Tibial nerve (tissue), 4 donors: Measurements from ENCODE around the gene GLRX2. TPM values are rescaled to one million over a fixed set of nuclear protein-coding genes. Genes with fewer than 3 reads are reported as not detected.

Experiments
- DNase-seq, 2 donors: peaks; one replicate each; pipeline ENCODE4 v3.0.0-alpha.2; 2019; ENCODE audit warnings: low spot score in 2 of 2
- H3K27ac ChIP-seq, 4 donors: fragments of 200-600 bp; sonication (generic) in 3 of 4; one replicate each; pipeline ENCODE4 v1.5.1; 2017 to 2019; ENCODE audit warnings: mild to moderate bottlenecking in 1 of 4
- H3K27me3 ChIP-seq, 2 donors: fragments of 200-600 bp; sonication (generic) in 1 of 2; one replicate each; pipeline versions ENCODE4 v1.5.1 to v1.6.0; 2017 to 2019
- H3K36me3 ChIP-seq, 3 donors: fragments of 200-600 bp; sonication (generic); one replicate each; pipeline ENCODE4 v1.5.1; 2018 to 2019
- H3K4me1 ChIP-seq, 4 donors: fragments of 200-600 bp; sonication (generic) in 3 of 4; one replicate each; pipeline ENCODE4 v1.5.1; 2017 to 2019
- H3K4me3 ChIP-seq, 4 donors: fragments of 200-600 bp; sonication (generic) in 3 of 4; one replicate each; pipeline ENCODE4 v1.5.1; 2017 to 2019; ENCODE audit warnings: mild to moderate bottlenecking in 1 of 4, moderate library complexity in 1 of 4
- H3K9me3 ChIP-seq, 4 donors: fragments of 200-600 bp; sonication (generic) in 3 of 4; one replicate each; pipeline ENCODE4 v1.5.1; 2017 to 2019
- CTCF ChIP-seq, 5 experiments: fragments of 200-600 bp in 3 of 5; fragments of 450-650 bp in 2 of 5; sonication (generic) in 3 of 5; IDR thresholded peaks; one replicate each; pipeline ENCODE4 v1.5.1; 2016 to 2019; ENCODE audit warnings: antibody characterized with exemption in 5 of 5, mild to moderate bottlenecking in 3 of 5, moderate library complexity in 2 of 5
- EP300 ChIP-seq, 2 donors: sonication (generic); formaldehyde crosslinking; IDR thresholded peaks; one replicate each; pipeline ENCODE4 v1.6.1; 2017; ENCODE audit warnings: antibody characterized with exemption in 2 of 2, mild to moderate bottlenecking in 1 of 2
- POLR2A ChIP-seq, 2 donors: fragments of 450-650 bp; IDR thresholded peaks; one replicate each; pipeline ENCODE4 v1.6.1; 2017; ENCODE audit warnings: antibody characterized with exemption in 2 of 2, mild to moderate bottlenecking in 2 of 2, moderate library complexity in 2 of 2
- WGBS, 2 donors: methylation state at CpG; one replicate each; pipeline ENCODE4 v1.1.5; 2018; 5-methylcytosine and 5-hydroxymethylcytosine counted together
- total RNA-seq, 4 donors: library from RNA; depleted of rRNA; stranded (reverse); fragments of >200 nt; gene quantifications; one replicate each; pipeline ENCODE4 v1.1.0, GENCODE V29; 2016

Gene GLRX2
- 1 to 10 TPM; 3.9 to 8.3 (median 4.8) TPM for total RNA-seq

DNA sequence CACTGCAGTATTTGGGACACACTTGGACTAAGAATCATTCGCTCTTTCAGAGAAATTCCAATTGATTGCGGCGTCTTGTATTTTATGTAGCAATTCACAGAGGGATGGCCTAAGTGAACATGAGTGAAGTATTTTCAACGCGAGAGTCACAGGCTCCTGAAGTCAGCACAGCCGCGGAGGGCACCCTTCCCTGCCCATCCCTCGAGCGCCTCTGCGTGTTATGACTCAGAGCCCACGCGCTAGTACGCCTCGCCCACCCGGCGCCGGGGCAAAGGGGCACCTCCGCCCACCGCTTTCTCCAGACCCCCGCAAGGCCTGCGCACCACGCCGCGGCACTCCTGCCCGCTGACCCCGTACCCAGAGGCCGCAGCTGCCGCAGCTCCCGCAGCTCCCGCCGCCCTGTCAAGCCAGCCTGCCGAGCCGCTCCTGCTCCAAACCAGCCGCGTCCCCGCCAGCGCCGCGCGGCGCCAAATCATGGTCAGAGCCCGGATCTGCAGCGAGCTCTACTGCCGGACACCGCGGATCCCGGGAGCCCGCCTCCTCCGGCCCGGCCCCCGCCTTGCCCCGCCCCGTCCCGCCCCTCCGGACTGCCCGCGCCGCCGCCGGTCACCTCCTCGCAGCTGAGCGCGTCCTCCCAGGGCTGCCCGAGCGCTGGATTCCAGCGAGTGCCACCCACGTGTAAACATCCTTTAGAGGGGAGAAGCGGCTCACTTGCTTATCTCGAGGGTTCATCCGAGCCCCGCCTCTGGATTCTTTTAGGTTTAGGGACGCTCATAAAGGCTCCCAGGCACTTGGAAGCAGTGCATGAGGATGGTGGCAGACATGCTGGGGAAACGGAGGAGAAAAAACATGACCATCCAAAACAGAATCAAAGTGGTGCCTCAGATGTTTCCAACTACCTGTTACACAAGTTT lies at the start of gene GLRX2:
GLRX2 (minus strand) TSS at position 508 of the 914 bp plus-strand sequence; CDS start at position 476, 32 bp downstream.
- Histone ChIP-seq H3K4me3 (peak within 1 kb of the TSS; percentile 67 to 83 (median 75)), H3K9me3 (no peaks in the 10 kb centered on the region), H3K4me1 (peaks cover 0 to 30% (median 10%) of the 10 kb centered on the region in 4 donors), H3K27ac (peak within 1 kb of the TSS; percentile 85 to 96 (median 90)), H3K36me3 (peaks cover 0 to 5% (median 0%) of the 10 kb centered on the region in 3 donors), H3K27me3 (no peaks in the 10 kb centered on the region)
- DNase-seq: peak; percentile 67 to 77
- TF ChIP-seq CTCF (IDR thresholded peaks at IDR 0.05) (peak in 2 of 5 experiments; percentile 32 to 50), POLR2A (IDR thresholded peaks at IDR 0.05) (peak; percentile 59 to 85), EP300 (IDR thresholded peaks at IDR 0.05) (peak in 1 of 2 donors; percentile 77)
- 0% methylated on average over 19 to 50 of the region's 73 CpGs for WGBS, 2 donors

DNA sequence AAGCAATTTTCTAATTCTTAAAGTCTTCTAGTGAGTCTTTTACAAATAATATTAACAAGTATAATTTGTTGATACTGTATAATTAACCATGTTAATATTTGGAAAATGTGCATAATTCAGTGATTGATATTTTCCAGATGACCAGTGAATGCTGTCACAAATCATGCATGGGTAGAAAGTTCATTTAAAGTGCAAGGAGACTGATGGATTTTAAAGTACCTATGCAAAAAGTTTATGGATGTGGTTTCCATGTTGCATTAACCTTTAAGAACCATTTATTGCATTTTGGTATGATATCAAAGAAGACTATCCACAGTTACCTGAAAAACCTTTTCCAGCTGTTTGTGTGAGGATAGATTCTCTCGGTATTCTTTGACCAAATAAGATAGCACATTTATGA lies 39.8 kb upstream of the GLRX2 start:
- H3K4me1 ChIP-seq: peaks cover 0 to 30% (median 0%) of the 10 kb centered on the region in 4 donors
- no peak overlapping the region for H3K4me3 ChIP-seq
- H3K9me3 ChIP-seq: no peaks in the 10 kb centered on the region
- WGBS, 2 donors: 77 to 85% methylated on average over 1 of the region's 1 CpG
- peaks cover 0 to 56% (median 0%) of the 10 kb centered on the region in 3 donors for H3K36me3 ChIP-seq
- TF ChIP-seq CTCF (IDR thresholded peaks at IDR 0.05) (no peak), POLR2A (IDR thresholded peaks at IDR 0.05) (no peak), EP300 (IDR thresholded peaks at IDR 0.05) (no peak)
- DNase-seq: no peak
- no peak overlapping the region for H3K27ac ChIP-seq
- no peaks in the 10 kb centered on the region for H3K27me3 ChIP-seq

- H3K27me3 ChIP-seq: no peaks in the 10 kb centered on the region
- H3K4me1 ChIP-seq: peaks cover 0 to 30% (median 0%) of the 10 kb centered on the region in 4 donors
- H3K27ac ChIP-seq: no peak overlapping the region
- WGBS, 2 donors: 51 to 53% methylated on average over 5 of the region's 5 CpGs
- no peak overlapping the region for H3K4me3 ChIP-seq
- no peak for DNase-seq
- H3K9me3 ChIP-seq: no peaks in the 10 kb centered on the region
- TF ChIP-seq POLR2A (IDR thresholded peaks at IDR 0.05): no peak
- no peak for TF ChIP-seq CTCF (IDR thresholded peaks at IDR 0.05)
- no peak for TF ChIP-seq EP300 (IDR thresholded peaks at IDR 0.05)
- peaks cover 0 to 60% (median 0%) of the 10 kb centered on the region in 3 donors for H3K36me3 ChIP-seq
Observed at GRCh38 chr1:193144361-193144938, 39.2 kb upstream of the GLRX2 start.

- Histone ChIP-seq H3K27me3 (no peaks in the 10 kb centered on the region), H3K9me3 (no peaks in the 10 kb centered on the region), H3K4me1 (peaks cover 0 to 30% (median 0%) of the 10 kb centered on the region in 4 donors), H3K36me3 (peaks cover 0 to 61% (median 0%) of the 10 kb centered on the region in 3 donors), H3K4me3 (no peak overlapping the region), H3K27ac (no peak overlapping the region)
- no peak for DNase-seq
- TF ChIP-seq CTCF (IDR thresholded peaks at IDR 0.05) (peak in 3 of 5 experiments; percentile 5 to 30 (median 27)), POLR2A (IDR thresholded peaks at IDR 0.05) (no peak)
- WGBS, 2 donors: 73 to 74% methylated on average over 1 of the region's 1 CpG
Observed at GRCh38 chr1:193143285-193143684, 38.1 kb upstream of the GLRX2 start.

DNA sequence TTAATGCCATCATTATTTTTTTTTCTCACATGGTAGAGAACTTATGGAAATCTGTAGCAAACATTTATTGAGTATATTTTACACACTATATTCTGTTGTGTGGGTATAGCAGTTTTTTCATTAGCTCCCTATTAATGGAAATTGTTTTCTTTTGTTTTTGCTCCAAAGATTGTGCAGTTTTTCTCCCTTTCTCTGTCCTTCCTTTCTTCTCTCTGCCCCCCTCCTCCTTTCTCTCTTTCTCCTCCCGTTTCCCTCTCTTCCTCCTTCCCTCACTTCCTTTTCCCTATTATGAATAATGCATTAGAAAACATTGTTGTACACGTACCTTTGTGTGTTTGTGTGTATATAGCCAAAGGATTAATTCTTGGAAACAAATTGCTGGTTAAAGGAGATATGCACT lies 37.2 kb upstream of the GLRX2 start:
- 36 to 51% methylated on average over 2 of the region's 2 CpGs for WGBS, 2 donors
- Histone ChIP-seq H3K36me3 (peaks cover 0 to 61% (median 0%) of the 10 kb centered on the region in 3 donors), H3K4me3 (no peak overlapping the region), H3K9me3 (no peaks in the 10 kb centered on the region), H3K27me3 (no peaks in the 10 kb centered on the region), H3K27ac (no peak overlapping the region), H3K4me1 (peaks cover 0 to 30% (median 0%) of the 10 kb centered on the region in 4 donors)
- no peak for DNase-seq
- TF ChIP-seq EP300 (IDR thresholded peaks at IDR 0.05) (no peak), CTCF (IDR thresholded peaks at IDR 0.05) (no peak), POLR2A (IDR thresholded peaks at IDR 0.05) (no peak)
